Fibroblast of skin of right biceps (primary cell): Measurements from ENCODE around the gene ESAM.

Experiments used
- DNase-seq: peaks from one replicate; pipeline ENCODE4 v3.0.0-alpha.2; 2013

ESAM gene

GRCh38 chr11:124751391-124751740 lies 10.7 kb downstream of the ESAM start:
- no peak for DNase-seq

- DNase-seq = no peak
Measured at GRCh38 chr11:124749912-124750311, 12.2 kb downstream of the ESAM start.

GRCh38 chr11:124748481-124749343 lies 13.4 kb downstream of the ESAM start:
- DNase-seq = no peak

GRCh38 chr11:124748100-124748418 lies 14.0 kb downstream of the ESAM start:
- no peak for DNase-seq

- DNase-seq = no peak
Measured at GRCh38 chr11:124747406-124748099, 14.5 kb downstream of the ESAM start.

- DNase-seq = peak; percentile 58
Measured at GRCh38 chr11:124746621-124747243, 15.4 kb downstream of the ESAM start.

- no peak for DNase-seq
Measured at GRCh38 chr11:124745835-124746620, 16.1 kb downstream of the ESAM start.

GRCh38 chr11:124745270-124745834 lies 16.7 kb downstream of the ESAM start:
- no peak for DNase-seq

GRCh38 chr11:124743050-124743449 lies 19.0 kb downstream of the ESAM start:
- no peak for DNase-seq

GRCh38 chr11:124742555-124742954 lies 19.5 kb downstream of the ESAM start:
- no peak for DNase-seq

- DNase-seq = no peak
Measured at GRCh38 chr11:124740277-124740882, 21.7 kb downstream of the ESAM start.

GRCh38 chr11:124739479-124740276 lies 22.4 kb downstream of the ESAM start, which contains the start of gene NRGN:
Gene NRGN, plus strand, starts transcription at chr11:124739942. Its CDS starts 143 bp downstream, at chr11:124740085.
- DNase-seq = peak; percentile 87

- DNase-seq = no peak
Measured at GRCh38 chr11:124738713-124739478, 23.2 kb downstream of the ESAM start.

GRCh38 chr11:124737638-124738305 lies 24.3 kb downstream of the ESAM start:
- no peak for DNase-seq

- DNase-seq = no peak
Measured at GRCh38 chr11:124736736-124737135, 25.4 kb downstream of the ESAM start.

- DNase-seq = no peak
Measured at GRCh38 chr11:124732230-124732629, 29.9 kb downstream of the ESAM start.

- DNase-seq = no peak
Measured at GRCh38 chr11:124729571-124729970, 32.5 kb downstream of the ESAM start.

- DNase-seq = no peak
Measured at GRCh38 chr11:124728134-124728533, 34.0 kb downstream of the ESAM start.

- DNase-seq = no peak
Measured at GRCh38 chr11:124727474-124727873, 34.6 kb downstream of the ESAM start.

GRCh38 chr11:124725719-124726105 lies 36.4 kb downstream of the ESAM start:
- DNase-seq = peak; percentile 71
